Endodermal cell (in vitro differentiated cells): ENCODE data around the gene VAV2. TPM values are rescaled to one million over a fixed set of nuclear protein-coding genes. Genes with fewer than 3 reads are reported as not detected.

Experiments
- DNase-seq: peaks from one replicate; pipeline ENCODE4 v3.0.0-alpha.2; 2017
- H3K27ac ChIP-seq: 2 replicates; pipeline ENCODE4 v1.5.1; 2013; ENCODE audit warnings: mild to moderate bottlenecking, low read depth, low read length, moderate library complexity
- H3K27me3 ChIP-seq: 2 replicates; pipeline ENCODE4 v1.6.1; 2013; ENCODE audit warnings: mild to moderate bottlenecking, low read length, moderate library complexity; ENCODE audit not compliant: insufficient read depth, control insufficient read depth, poor library complexity, severe bottlenecking
- H3K36me3 ChIP-seq: 2 replicates; pipeline ENCODE4 v1.7.0; 2013; ENCODE audit warnings: mild to moderate bottlenecking, low read length, moderate library complexity; ENCODE audit not compliant: control insufficient read depth, insufficient read depth
- H3K4me1 ChIP-seq: one replicate; pipeline ENCODE4 v1.7.0; 2013; ENCODE audit warnings: low read length; ENCODE audit not compliant: control insufficient read depth, insufficient read depth
- H3K4me3 ChIP-seq: 2 replicates; pipeline ENCODE4 v1.5.1; 2013; ENCODE audit warnings: mild to moderate bottlenecking, low read length, moderate library complexity
- H3K9ac ChIP-seq: 2 replicates; pipeline ENCODE4 v1.6.1; 2013; ENCODE audit warnings: mild to moderate bottlenecking, low read length, moderate library complexity; ENCODE audit not compliant: poor library complexity, severe bottlenecking; ENCODE audit errors: extremely low read depth
- H3K9me3 ChIP-seq: 2 replicates; pipeline ENCODE4 v1.6.1; 2013; ENCODE audit warnings: mild to moderate bottlenecking, low read length, moderate library complexity; ENCODE audit not compliant: control insufficient read depth
- H3K27ac Mint-ChIP-seq: 2 replicates; pipeline ENCODE4 v1.8.0; 2020; ENCODE audit warnings: mixed read lengths
- H3K27me3 Mint-ChIP-seq: 2 replicates; pipeline ENCODE4 v1.8.0; 2021; ENCODE audit warnings: mild to moderate bottlenecking, mixed read lengths; ENCODE audit not compliant: insufficient read depth
- H3K36me3 Mint-ChIP-seq: 2 replicates; pipeline ENCODE4 v1.8.0; 2020; ENCODE audit warnings: low read depth, mixed read lengths
- H3K4me1 Mint-ChIP-seq: 2 replicates; pipeline ENCODE4 v1.8.0; 2020; ENCODE audit warnings: mixed read lengths
- H3K4me3 Mint-ChIP-seq: 2 replicates; pipeline ENCODE4 v1.8.0; 2020; ENCODE audit warnings: mild to moderate bottlenecking, moderate library complexity, mixed read lengths
- H3K9me3 Mint-ChIP-seq: 2 replicates; pipeline ENCODE4 v1.8.0; 2020; ENCODE audit warnings: mild to moderate bottlenecking, mixed read lengths
- CTCF ChIP-seq: fragments of 200-600 bp; sonication (generic); conservative IDR thresholded peaks from 2 replicates; pipeline ENCODE4 v1.5.0; 2021; ENCODE audit warnings: antibody characterized with exemption, mild to moderate bottlenecking
- WGBS, 2 experiments: methylation state at CpG; one replicate each; pipeline versions ENCODE4 v1.1.5 to v1.1.7; 2013; ENCODE audit warnings: missing lambda C conversion rate in 2 of 2, mixed read lengths in 1 of 2; ENCODE audit not compliant: insufficient coverage in 1 of 2, insufficient read length in 1 of 2; 5-methylcytosine and 5-hydroxymethylcytosine counted together
- total RNA-seq, 2 donors: library from RNA; stranded (reverse); fragmentation: NEBNext Ultra II Directional in 1 of 2; extraction: Animal tissue kit (Norgen Biotek cat#: 25700) in 1 of 2; gene quantifications; 2 replicates in 1 of 2; 3 replicates in 1 of 2; pipeline ENCODE4 v1.2.1, GENCODE V29; 2021

The VAV2 gene
- total RNA-seq, 2 donors from 2014 or later = 29.8 to 35.9 TPM

- no peaks in the 10 kb centered on the region for H3K4me1 ChIP-seq
- no peak for TF ChIP-seq CTCF
- no peak overlapping the region for H3K27ac ChIP-seq
- H3K27me3 Mint-ChIP-seq = no peaks in the 10 kb centered on the region
- H3K9ac ChIP-seq = no peak overlapping the region
- no peak overlapping the region for H3K4me3 ChIP-seq
- no peak overlapping the region for H3K27ac Mint-ChIP-seq
- no peaks in the 10 kb centered on the region for H3K36me3 Mint-ChIP-seq
- H3K9me3 ChIP-seq = no peaks in the 10 kb centered on the region
- H3K27me3 ChIP-seq = no peaks in the 10 kb centered on the region
- no peaks in the 10 kb centered on the region for H3K36me3 ChIP-seq
- 92 to 97% methylated on average over 5 to 7 of the region's 7 CpGs for WGBS, 2 experiments
- no peak for DNase-seq
- H3K4me3 Mint-ChIP-seq = no peak overlapping the region
- peaks cover 11% of the 10 kb centered on the region for H3K4me1 Mint-ChIP-seq
- H3K9me3 Mint-ChIP-seq = no peaks in the 10 kb centered on the region
These were observed 112.0 kb downstream of the VAV2 start for GRCh38 chr9:133880136-133880535.

GRCh38 chr9:133879615-133880014 is 112.5 kb downstream of the VAV2 start:
- Mint-ChIP-seq H3K27ac (peak overlapping the region; percentile 17), H3K27me3 (no peaks in the 10 kb centered on the region), H3K36me3 (no peaks in the 10 kb centered on the region), H3K4me1 (peaks cover 11% of the 10 kb centered on the region), H3K9me3 (no peaks in the 10 kb centered on the region), H3K4me3 (no peak overlapping the region)
- Histone ChIP-seq H3K9me3 (no peaks in the 10 kb centered on the region), H3K9ac (no peak overlapping the region), H3K27me3 (no peaks in the 10 kb centered on the region), H3K4me1 (no peaks in the 10 kb centered on the region), H3K36me3 (no peaks in the 10 kb centered on the region), H3K4me3 (no peak overlapping the region), H3K27ac (peak overlapping the region; percentile 73)
- WGBS, 2 experiments = 94 to 95% methylated on average over 11 of the region's 11 CpGs
- no peak for DNase-seq
- no peak for TF ChIP-seq CTCF

GRCh38 chr9:133878402-133878801 is 113.7 kb downstream of the VAV2 start:
- H3K27ac Mint-ChIP-seq = peak overlapping the region; percentile 52
- no peak overlapping the region for H3K4me3 Mint-ChIP-seq
- Histone ChIP-seq H3K9me3 (no peaks in the 10 kb centered on the region), H3K4me3 (no peak overlapping the region), H3K27ac (peak overlapping the region; percentile 29), H3K27me3 (no peaks in the 10 kb centered on the region), H3K36me3 (no peaks in the 10 kb centered on the region), H3K9ac (no peak overlapping the region), H3K4me1 (no peaks in the 10 kb centered on the region)
- no peak for TF ChIP-seq CTCF
- H3K27me3 Mint-ChIP-seq = no peaks in the 10 kb centered on the region
- 92 to 93% methylated on average over 13 of the region's 13 CpGs for WGBS, 2 experiments
- H3K9me3 Mint-ChIP-seq = no peaks in the 10 kb centered on the region
- DNase-seq = no peak
- no peaks in the 10 kb centered on the region for H3K36me3 Mint-ChIP-seq
- H3K4me1 Mint-ChIP-seq = peaks cover 11% of the 10 kb centered on the region
